ENCODE measurements around the gene ENTPD6.

Gene ENTPD6

GRCh38 chr20:25209911-25210310 lies 14.4 kb downstream of the ENTPD6 start:
- DNase-seq = no peak

GRCh38 chr20:25211273-25211672 lies 15.8 kb downstream of the ENTPD6 start:
- no peak for DNase-seq

- DNase-seq = no peak
Observed at GRCh38 chr20:25212242-25212641, 16.7 kb downstream of the ENTPD6 start.

DNA sequence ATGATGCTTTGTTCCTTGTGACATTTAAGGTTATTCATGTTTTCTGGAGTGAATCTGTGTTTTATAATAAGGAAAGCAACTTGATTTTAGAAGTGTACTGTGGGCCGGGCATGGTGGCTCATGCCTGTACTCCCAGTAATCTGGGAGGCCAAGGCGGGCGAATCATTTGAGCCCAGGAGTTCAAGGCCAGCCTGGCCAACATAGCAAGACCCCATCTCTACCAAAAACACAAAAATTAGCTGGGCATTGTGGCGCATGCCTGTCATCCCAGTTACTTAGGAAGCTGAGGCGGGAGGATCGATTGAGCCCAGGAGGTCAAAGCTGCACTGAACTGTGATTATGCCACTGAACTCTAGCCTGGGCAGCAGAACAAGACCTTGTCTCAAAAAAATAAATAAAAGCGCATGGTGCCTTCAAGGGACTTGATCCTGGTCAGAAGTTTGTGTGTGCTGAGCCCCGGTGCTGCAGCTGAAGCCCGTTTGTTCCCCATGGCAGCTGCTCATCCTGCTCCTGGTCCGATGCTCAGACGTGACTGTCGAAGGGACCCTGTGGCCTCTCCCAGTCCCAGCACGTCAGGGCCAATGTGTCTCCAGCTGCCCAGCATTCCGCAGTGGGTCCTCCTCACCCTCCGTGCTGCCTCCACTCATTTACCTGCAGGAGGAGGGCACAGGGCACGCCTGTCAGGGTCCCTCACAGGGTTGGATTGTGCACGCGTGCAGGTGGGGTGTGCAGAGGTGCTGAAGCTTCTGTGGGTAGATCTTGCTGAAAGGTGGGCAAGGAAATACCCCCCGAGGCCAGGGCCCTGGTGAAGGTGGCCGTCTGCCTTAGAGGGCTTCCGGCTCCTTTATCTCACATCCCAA lies 18.3 kb downstream of the ENTPD6 start:
- no peak for DNase-seq

- no peak for DNase-seq
Observed at GRCh38 chr20:25214426-25214790, 18.9 kb downstream of the ENTPD6 start.

DNA sequence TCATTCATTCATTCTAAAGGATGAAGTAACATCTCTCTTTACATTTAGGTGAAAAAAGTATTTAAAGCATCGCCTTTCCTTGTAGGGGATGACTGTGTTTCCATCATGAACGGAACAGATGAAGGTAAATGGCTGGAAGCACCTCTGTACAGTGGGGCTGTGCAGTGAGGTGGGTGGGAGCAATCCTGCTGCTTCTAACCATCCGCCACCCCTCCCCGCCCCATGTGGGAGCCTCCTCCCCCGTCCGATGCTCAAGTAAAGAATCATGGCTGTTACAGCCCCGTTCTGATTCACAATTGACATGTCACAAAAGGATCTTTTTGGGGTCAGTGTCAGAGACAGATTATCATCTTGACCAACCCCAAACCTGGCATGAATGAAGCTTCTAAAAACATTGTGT lies 19.3 kb downstream of the ENTPD6 start:
- no peak for DNase-seq

DNA sequence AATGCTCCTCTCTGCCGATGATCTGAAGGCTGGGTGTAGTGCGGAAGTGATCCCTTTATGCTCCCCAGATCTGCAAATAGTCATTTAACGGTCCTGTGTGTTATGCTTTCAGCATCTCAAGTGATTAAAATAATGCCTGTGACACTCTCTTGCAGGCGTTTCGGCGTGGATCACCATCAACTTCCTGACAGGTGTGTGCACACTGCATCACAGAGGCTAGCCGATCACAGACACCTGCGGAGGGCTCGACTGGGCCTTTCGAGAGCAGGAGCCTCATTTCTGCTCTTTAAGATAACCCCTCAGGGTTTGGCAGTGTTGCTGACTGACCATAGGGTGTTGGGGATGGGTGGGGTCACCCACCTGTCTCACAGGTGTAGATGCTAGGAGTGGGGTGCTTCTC lies 20.0 kb downstream of the ENTPD6 start:
- DNase-seq = no peak

GRCh38 chr20:25216199-25216945 lies 20.9 kb downstream of the ENTPD6 start:
- DNase-seq = no peak

- DNase-seq = no peak
Observed at GRCh38 chr20:25217161-25218108, 21.9 kb downstream of the ENTPD6 start.

DNA sequence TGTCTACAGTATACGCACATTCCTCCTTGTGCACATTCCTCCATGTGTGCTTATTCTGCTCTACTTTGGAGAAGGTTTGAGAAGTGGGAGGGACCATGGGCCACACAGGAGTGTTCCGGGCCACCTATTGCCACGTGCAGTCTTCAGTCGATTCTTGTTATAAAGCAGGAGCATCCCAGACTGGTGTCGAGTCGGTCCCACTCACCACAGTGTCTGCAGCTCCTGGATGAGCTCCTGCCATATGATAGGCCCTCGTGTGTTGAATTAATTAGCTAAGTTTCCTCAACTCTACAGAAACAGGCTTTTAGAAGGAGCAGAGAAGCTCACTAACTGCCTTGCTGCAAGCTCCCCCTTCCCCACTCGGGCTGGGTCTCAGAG lies 22.6 kb downstream of the ENTPD6 start:
- DNase-seq = no peak

DNA sequence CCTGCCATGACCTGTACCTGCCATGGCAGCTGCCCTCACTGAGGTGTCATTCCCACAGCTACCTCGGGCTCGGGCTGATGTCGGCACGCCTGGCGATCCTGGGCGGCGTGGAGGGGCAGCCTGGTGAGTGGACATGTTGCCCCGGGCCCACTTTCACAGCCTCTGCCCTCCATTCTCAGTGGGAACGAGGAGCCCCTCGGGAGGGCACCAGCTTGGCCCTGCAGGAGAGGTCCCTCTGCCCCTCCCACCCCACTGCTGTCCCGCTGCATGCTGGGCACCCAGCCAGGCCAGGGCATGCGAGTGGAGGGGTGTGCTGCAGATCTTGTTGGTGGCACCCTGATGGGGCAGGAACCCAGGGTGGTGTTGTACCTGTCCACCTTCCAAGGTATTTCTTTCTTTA lies 23.0 kb downstream of the ENTPD6 start:
- DNase-seq = no peak

GRCh38 chr20:25219365-25219764 lies 23.9 kb downstream of the ENTPD6 start:
- no peak for DNase-seq

DNA sequence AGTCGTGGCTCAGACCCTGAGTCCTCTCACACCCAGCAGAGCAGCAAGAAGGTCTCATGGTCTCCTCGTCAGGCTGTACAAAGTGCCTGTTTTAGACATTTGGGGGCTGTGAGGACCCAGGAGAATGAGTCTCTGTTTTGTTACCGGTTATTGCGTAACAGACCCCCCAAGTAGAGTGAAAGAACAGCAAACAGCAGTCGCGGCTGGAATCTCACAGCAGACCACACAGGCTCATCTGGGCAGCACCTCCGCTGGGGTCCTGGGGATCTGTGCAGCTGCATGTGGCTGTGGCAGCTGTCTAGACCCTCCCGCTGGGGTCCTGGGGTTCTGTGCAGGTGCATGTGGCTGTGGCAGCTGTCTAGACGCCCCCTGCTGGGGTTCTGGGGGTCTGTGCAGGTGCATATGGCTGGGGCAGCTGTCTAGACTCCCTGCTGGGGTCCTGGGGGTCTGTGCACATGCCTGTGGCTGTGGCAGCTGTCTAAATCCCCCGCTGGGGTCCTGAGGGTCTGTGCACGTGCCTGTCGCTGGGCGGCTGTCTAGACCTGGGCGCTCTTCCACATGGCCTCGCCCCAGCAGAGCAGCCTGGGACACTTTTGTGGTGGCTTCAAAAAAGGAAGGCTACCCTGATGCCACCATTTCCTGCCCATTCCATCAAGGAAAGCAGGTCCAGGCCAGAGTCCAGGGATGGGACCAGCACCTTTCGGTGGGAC lies 24.7 kb downstream of the ENTPD6 start:
- DNase-seq = no peak

DNA sequence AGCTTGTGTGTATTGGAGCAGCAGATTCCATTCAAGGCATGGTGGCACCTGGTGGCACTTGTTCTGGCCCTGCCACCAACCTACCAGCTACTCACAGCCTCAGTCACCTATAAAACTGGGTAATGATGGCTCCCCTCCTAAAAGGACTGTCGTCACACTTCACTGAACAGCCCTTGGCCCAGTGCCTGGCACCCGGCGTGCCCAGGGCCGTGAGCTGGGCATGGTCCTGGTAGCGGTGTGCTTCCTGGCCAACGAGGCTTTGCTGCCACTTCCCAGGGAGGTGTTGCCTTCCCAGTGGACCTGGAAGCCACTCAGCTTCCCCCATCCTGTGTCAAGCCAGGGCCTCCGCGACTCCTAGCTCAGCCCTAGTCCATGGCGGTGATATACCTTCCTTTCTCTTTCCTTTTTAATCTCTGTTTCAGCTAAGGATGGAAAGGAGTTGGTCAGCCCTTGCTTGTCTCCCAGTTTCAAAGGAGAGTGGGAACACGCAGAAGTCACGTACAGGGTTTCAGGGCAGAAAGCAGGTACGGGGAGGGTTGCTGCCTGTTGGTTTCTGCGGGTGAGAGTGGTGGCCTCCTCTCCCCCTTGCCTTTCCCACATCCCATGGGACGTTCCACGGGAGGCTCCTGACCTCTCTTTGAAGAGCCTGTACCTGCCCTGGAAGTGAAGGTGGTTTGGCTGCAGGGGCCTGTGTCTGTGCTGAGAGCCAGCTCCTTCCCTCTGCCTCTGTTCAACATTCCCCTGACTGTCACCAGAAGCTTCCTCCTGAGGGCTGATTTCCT lies 25.5 kb downstream of the ENTPD6 start:
- DNase-seq = no peak

- DNase-seq = no peak
Observed at GRCh38 chr20:25221592-25222460, 26.3 kb downstream of the ENTPD6 start.

GRCh38 chr20:25222461-25223178 lies 27.1 kb downstream of the ENTPD6 start:
- DNase-seq = no peak

GRCh38 chr20:25223179-25223661 lies 27.7 kb downstream of the ENTPD6 start:
- DNase-seq = peak; percentile 91

DNA sequence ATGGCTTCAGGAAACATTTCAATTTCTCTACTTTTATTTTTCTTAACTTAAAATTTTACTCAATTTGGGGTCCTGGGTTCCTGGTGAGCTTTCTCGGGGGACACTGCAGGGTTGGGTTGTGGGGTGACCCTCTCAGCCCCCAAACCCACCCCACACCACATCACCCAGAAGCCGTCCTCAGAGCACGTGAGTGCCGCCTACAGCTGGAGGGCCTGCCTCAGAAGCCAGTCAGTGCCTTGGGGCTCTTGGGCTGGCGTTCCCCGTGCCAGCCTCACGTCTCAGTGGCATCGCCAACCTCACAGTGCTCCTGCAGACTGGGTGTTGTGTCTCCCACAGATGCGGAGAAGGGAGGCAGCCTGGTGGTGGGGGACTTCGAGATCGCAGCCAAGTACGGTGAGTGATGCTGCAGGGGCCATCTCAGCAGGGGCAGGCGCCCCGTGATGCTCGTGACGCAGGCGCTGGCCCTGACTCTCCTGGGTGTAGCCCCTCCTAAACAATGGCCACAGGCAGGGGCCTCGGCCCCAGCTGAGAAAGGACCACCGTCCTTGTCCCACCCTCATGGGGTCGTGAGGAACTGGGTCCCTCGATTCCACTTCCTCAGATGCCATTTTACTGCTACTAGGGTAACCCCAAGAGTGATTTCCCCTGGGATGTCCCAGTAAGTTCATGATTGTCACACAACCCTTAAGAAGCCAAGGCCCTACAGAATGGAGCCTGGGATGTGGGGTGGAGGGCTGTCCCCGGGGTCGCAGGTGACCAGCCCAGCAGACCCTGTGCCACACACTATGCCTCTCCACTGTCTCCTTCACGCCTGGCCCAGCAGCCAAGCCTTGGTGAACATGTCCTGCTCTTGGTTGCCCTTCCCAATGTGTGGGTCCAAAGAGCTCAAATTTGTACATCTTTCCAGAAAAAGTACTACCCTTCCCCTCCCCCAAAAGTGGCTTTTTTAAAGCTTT lies 28.5 kb downstream of the ENTPD6 start:
- DNase-seq = no peak
